Measurements from ENCODE around the gene PCDHA7. TPM values are rescaled to one million over a fixed set of nuclear protein-coding genes. Genes with fewer than 3 reads are reported as not detected.

The PCDHA7 gene
- total RNA-seq, 1 donor from 2014 or later = 0.15 TPM

- H3K27me3 ChIP-seq (ENCODE audit: low read depth) = no peaks in the 10 kb centered on the region
- H3K4me3 ChIP-seq = peak within 1 kb of the TSS; percentile 32
- intact Hi-C loops (cut with DNase I) = no loop called here
- ATAC-seq (no peak), DNase-seq (no peak)
- TF ChIP-seq CTCF (IDR thresholded peaks at IDR 0.05) = peak; percentile 16
- no peak within 1 kb of the TSS for H3K27ac ChIP-seq
- H3K36me3 ChIP-seq = no peaks in the 10 kb centered on the region
- H3K9me3 ChIP-seq = peaks cover 3% of the 10 kb centered on the region
- H3K4me1 ChIP-seq = no peaks in the 10 kb centered on the region
Observed at GRCh38 chr5:140855772-140856674, 22.0 kb downstream of the PCDHA7 start, which contains the start of gene PCDHA10. Gene PCDHA10, plus strand, starts transcription at chr5:140855897. Its CDS starts 152 bp downstream, at chr5:140856049.

GRCh38 chr5:140857177-140857986 is 23.3 kb downstream of the PCDHA7 start:
- TF ChIP-seq CTCF (IDR thresholded peaks at IDR 0.05) = no peak
- no peak overlapping the region for H3K27ac ChIP-seq
- no peaks in the 10 kb centered on the region for H3K27me3 ChIP-seq (ENCODE audit: low read depth)
- no peak overlapping the region for H3K4me3 ChIP-seq
- H3K9me3 ChIP-seq = peaks cover 3% of the 10 kb centered on the region
- ATAC-seq (peak in 1 of 2 donors; percentile 51), DNase-seq (no peak)
- intact Hi-C loops (cut with DNase I) = no loop called here
- H3K4me1 ChIP-seq = no peaks in the 10 kb centered on the region
- H3K36me3 ChIP-seq = no peaks in the 10 kb centered on the region

DNA sequence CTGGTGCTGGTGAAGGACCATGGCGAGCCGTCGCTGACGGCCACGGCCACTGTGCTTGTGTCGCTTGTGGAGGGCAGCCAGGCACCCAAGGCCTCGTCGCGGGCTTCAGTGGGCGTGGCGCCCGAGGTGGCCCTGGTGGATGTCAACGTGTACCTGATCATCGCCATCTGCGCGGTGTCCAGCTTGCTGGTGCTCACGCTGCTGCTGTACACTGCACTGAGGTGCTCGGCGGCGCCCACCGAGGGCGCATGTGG is 23.8 kb downstream of the PCDHA7 start:
- DNase-seq = no peak
- H3K4me3 ChIP-seq = no peak overlapping the region
- no peak for ATAC-seq
- H3K27ac ChIP-seq = no peak overlapping the region
- H3K9me3 ChIP-seq = peaks cover 7% of the 10 kb centered on the region
- intact Hi-C loops (cut with DNase I) = no loop called here
- no peaks in the 10 kb centered on the region for H3K36me3 ChIP-seq
- TF ChIP-seq CTCF (IDR thresholded peaks at IDR 0.05) = no peak
- H3K4me1 ChIP-seq = no peaks in the 10 kb centered on the region
- no peaks in the 10 kb centered on the region for H3K27me3 ChIP-seq (ENCODE audit: low read depth)

DNA sequence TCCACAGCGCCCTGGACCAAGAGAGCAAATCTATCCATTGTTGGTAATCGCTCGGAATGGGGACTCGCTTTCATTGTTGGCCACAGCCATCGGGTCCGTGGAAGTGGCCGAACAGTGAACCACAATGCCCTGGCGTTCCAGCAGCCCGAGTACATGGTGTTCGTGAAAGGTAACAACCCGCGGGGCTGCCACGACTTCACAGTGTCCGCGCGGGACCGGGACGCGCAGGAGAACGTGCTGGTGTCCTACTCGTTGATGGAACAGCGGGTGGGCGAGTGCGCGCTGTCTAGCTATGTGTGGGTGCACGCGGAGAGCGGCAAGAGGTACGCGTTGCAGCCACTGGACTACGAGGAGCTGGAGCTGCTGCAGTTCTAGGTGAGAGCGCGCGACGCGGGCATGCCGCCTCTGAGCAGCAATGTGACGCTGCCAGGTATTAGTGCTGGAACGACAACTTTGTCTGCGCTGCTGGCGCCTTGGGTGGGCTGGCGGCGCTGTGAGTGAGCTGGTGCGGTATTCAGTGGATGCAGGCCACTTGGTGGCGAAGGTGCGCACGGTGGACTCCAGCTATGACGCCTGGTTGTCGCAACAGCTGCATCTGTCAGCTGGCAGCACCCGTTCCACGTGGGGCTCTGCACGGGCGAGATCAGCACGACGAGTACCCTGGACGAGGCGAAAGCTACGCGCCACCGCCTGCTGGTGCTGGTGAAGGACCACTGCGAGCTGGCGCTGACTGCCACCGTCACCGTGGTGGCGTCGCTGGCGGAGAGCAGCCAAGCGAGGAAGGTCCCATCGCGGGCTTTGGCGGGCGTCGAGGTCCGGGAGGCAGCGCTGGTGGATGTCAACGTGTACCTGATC is 28.6 kb downstream of the PCDHA7 start:
- no peak overlapping the region for H3K4me3 ChIP-seq
- ATAC-seq (no peak), DNase-seq (no peak)
- intact Hi-C loops (cut with DNase I) = no loop called here
- H3K36me3 ChIP-seq = no peaks in the 10 kb centered on the region
- H3K4me1 ChIP-seq = no peaks in the 10 kb centered on the region
- no peak overlapping the region for H3K27ac ChIP-seq
- peaks cover 11% of the 10 kb centered on the region for H3K9me3 ChIP-seq
- no peak for TF ChIP-seq CTCF (IDR thresholded peaks at IDR 0.05)
- H3K27me3 ChIP-seq (ENCODE audit: low read depth) = no peaks in the 10 kb centered on the region

Data from lower lobe of right lung (tissue), 2 donors.